ENCODE results near the gene CD4.

DNA sequence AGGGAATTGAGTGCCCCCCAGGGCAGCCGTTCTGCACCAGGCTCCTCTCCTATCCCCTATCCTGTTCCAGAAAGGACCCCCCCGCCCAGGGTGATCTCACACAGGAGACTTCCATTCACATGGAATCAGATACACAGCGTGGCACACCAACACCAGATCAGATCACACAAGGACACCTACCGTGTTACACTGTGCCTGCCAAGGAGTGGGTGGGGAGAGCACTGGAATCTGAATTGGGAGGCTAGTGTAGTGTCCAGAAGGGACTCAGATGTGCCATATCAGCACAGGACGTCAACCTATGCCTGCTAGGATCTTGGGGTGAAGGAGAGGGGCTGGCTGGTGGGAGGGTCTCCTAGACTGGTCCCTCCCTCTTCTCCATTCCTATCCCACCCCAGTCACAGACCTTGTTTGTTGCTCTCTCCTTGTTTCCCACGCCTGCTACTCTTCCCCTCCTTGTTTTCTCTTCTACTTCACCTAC is 20.9 kb upstream of the CD4 start:
- TF ChIP-seq CTCF (IDR thresholded peaks at IDR 0.05; ENCODE audit: low read depth, low read length, poor library complexity, severe bottlenecking) (no peak), EZH2phosphoT487 (IDR thresholded peaks at IDR 0.05; ENCODE audit: borderline replicate concordance, low read length) (no peak)
